ENCODE data around the gene SLC30A7. TPM values are rescaled to one million over a fixed set of nuclear protein-coding genes. Genes with fewer than 3 reads are reported as not detected.

SLC30A7 gene
- total and polyA plus RNA-seq, 2 of the 13 experiments (the other 11 are each of a cell fraction or from before 2014, with no cell fraction given) = 8.3 to 40.8 TPM

DNA sequence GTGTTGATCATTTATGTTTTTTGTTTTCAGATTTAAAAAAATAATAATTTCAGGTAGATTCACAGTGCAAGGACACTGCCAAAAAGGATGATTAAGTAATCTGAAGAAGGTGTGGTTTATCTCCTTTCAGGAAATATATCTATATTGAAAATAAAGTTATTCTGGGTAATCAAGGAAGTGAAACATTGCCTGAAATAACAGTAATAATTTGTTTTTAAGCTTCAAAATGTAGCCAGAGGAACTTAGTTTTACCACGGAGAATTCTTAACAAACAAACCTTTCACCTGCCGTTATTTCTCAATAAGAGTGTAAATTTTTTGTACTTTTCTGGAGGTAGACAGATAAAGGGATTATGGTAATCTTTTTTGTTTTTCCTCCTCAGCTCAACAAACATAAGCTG, 132.6 kb downstream of the SLC30A7 start:
- Histone ChIP-seq H3K4me2 (ENCODE audit: low read depth, low read length) (no peak overlapping the region), H3K9ac (ENCODE audit: insufficient read depth, low read depth, low read length) (no peak overlapping the region), H3K4me1 (ENCODE audit: insufficient read depth, low read length) (peaks cover 47% of the 10 kb centered on the region), H4K20me1 (ENCODE audit: insufficient read depth, low read length) (no peaks in the 10 kb centered on the region), H3K27ac (ENCODE audit: extremely low read length, insufficient read depth, low read length) (no peak overlapping the region), H3K27me3 (ENCODE audit: control insufficient read depth in 1 of 2, insufficient read depth in 2 of 2, low read length in 2 of 2) (peaks cover 0 to 5% of the 10 kb centered on the region in 2 experiments; a peak in 1 of 5 replicates), H3K4me3 (replicated peaks in 1 of 3; ENCODE audit: insufficient read depth in 1 of 3, low read depth in 2 of 3, low read length in 3 of 3) (no peak overlapping the region), H3K36me3 (replicated peaks in 1 of 2; ENCODE audit: control insufficient read depth in 1 of 2, insufficient read depth in 2 of 2, low read length in 2 of 2) (no peaks in the 10 kb centered on the region), H2AFZ (ENCODE audit: low read length) (no peak overlapping the region), H3K9me3 (ENCODE audit: low read length) (no peaks in the 10 kb centered on the region), H3K79me2 (ENCODE audit: insufficient read depth, low read length) (peaks cover 28% of the 10 kb centered on the region)
- in situ Hi-C loops (cut with HindIII; ENCODE audit: extremely low pct_ligation_motif_present, low pct_unique_long_range_greater_than_20kb) (no loop called here), intact Hi-C loops (cut with micrococcal nuclease; ENCODE audit: unreplicated experiment) (loop anchor here (5.0 kb wide), 1 partner anchor 259 kb away; no protein-coding TSS in a partner anchor)
- 47% methylated on average over 2 of the region's 2 CpGs for WGBS (ENCODE audit: low lambda C conversion rate)
- TF ChIP-seq ZNF124 (CRISPR knock-in tag; IDR thresholded peaks at IDR 0.05) (no peak), ZNF619 (CRISPR knock-in tag; IDR thresholded peaks at IDR 0.05) (no peak), ZNF879 (CRISPR knock-in tag; IDR thresholded peaks at IDR 0.05) (no peak), HCFC1 (IDR thresholded peaks at IDR 0.05; ENCODE audit: low read depth, low read length) (no peak), ZNF652 (CRISPR knock-in tag; IDR thresholded peaks at IDR 0.05; ENCODE audit: borderline replicate concordance, low read depth) (no peak), MEF2D (CRISPR knock-in tag; IDR thresholded peaks at IDR 0.05) (no peak), ZNF468 (CRISPR knock-in tag; IDR thresholded peaks at IDR 0.05) (no peak), KMT2B (CRISPR knock-in tag; IDR thresholded peaks at IDR 0.05) (no peak), REL (CRISPR knock-in tag; conservative IDR thresholded peaks at IDR 0.05) (no peak), IRF2 (CRISPR knock-in tag; IDR thresholded peaks at IDR 0.05) (no peak), CBX1 (IDR thresholded peaks at IDR 0.05; ENCODE audit: low read depth) (no peak), NFE2 (CRISPR knock-in tag; IDR thresholded peaks at IDR 0.05) (no peak), ZNF263 (CRISPR knock-in tag; IDR thresholded peaks at IDR 0.05) (no peak)
- TF ChIP-seq, protein P1, sequence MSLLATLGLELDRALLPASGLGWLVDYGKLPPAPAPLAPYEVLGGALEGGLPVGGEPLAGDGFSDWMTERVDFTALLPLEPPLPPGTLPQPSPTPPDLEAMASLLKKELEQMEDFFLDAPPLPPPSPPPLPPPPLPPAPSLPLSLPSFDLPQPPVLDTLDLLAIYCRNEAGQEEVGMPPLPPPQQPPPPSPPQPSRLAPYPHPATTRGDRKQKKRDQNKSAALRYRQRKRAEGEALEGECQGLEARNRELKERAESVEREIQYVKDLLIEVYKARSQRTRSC (CRISPR knock-in tag; IDR thresholded peaks at IDR 0.05; ENCODE audit: low read depth) = no peak
- TF ChIP-seq, protein P2, sequence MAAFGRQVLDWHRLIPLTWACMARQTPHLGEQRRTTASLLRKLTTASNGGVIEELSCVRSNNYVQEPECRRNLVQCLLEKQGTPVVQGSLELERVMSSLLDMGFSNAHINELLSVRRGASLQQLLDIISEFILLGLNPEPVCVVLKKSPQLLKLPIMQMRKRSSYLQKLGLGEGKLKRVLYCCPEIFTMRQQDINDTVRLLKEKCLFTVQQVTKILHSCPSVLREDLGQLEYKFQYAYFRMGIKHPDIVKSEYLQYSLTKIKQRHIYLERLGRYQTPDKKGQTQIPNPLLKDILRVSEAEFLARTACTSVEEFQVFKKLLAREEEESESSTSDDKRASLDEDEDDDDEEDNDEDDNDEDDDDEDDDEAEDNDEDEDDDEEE (CRISPR knock-in tag; IDR thresholded peaks at IDR 0.05) = no peak
- TF ChIP-seq, protein P3, sequence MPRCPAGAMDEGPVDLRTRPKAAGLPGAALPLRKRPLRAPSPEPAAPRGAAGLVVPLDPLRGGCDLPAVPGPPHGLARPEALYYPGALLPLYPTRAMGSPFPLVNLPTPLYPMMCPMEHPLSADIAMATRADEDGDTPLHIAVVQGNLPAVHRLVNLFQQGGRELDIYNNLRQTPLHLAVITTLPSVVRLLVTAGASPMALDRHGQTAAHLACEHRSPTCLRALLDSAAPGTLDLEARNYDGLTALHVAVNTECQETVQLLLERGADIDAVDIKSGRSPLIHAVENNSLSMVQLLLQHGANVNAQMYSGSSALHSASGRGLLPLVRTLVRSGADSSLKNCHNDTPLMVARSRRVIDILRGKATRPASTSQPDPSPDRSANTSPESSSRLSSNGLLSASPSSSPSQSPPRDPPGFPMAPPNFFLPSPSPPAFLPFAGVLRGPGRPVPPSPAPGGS (CRISPR knock-in tag; IDR thresholded peaks at IDR 0.05) = no peak
- no peak for ATAC-seq
- DNase-seq (ENCODE audit: low spot score) = no peak
- BruUV-seq (replicated peaks) = no TSS peak
- ChIA-PET CTCF (ENCODE audit: low intra/inter-chr PET ratio, low total read pairs) (no interaction called here), POLR2A (no interaction called here)
- no peak for FAIRE-seq
